H9 (cell line): ENCODE results near the gene SCN2B. TPM values are rescaled to one million over a fixed set of nuclear protein-coding genes. Genes with fewer than 3 reads are reported as not detected.

Experiments
- DNase-seq: peaks from one replicate; pipeline ENCODE4 v3.0.0-alpha.2; 2017
- H2AFZ ChIP-seq: one replicate; pipeline ENCODE4 v1.6.1; 2013; ENCODE audit warnings: mild to moderate bottlenecking, low read length, control low read depth, moderate library complexity
- H2AK5ac ChIP-seq: 2 replicates; pipeline ENCODE4 v1.6.1; 2013; ENCODE audit warnings: low read length, control low read depth, mixed read lengths; ENCODE audit not compliant: insufficient read length
- H2BK120ac ChIP-seq: one replicate; pipeline ENCODE4 v1.6.1; 2013; ENCODE audit warnings: low read depth, mild to moderate bottlenecking, low read length, control low read depth, inconsistent platforms; ENCODE audit not compliant: poor library complexity, severe bottlenecking
- H2BK12ac ChIP-seq: 2 replicates; pipeline ENCODE4 v1.6.1; 2013; ENCODE audit warnings: low read length, control low read depth, mixed read lengths, low read depth; ENCODE audit not compliant: insufficient read length
- H2BK15ac ChIP-seq: 2 replicates; pipeline ENCODE4 v1.6.1; 2013; ENCODE audit warnings: low read depth, low read length, control low read depth
- H2BK20ac ChIP-seq: one replicate; pipeline ENCODE4 v1.6.1; 2013; ENCODE audit warnings: low read depth, mild to moderate bottlenecking, low read length, control low read depth, inconsistent platforms; ENCODE audit not compliant: poor library complexity, severe bottlenecking
- H2BK5ac ChIP-seq: 2 replicates; pipeline ENCODE4 v1.6.1; 2013; ENCODE audit warnings: low read length, control low read depth, mixed read lengths; ENCODE audit not compliant: insufficient read length
- H3K14ac ChIP-seq: 2 replicates; pipeline ENCODE4 v1.6.1; 2013; ENCODE audit warnings: low read length, control low read depth; ENCODE audit not compliant: insufficient read depth
- H3K18ac ChIP-seq: 2 replicates; pipeline ENCODE4 v1.6.1; 2013; ENCODE audit warnings: low read depth, mild to moderate bottlenecking, mixed read lengths, low read length, control low read depth; ENCODE audit not compliant: insufficient read length
- H3K23ac ChIP-seq: 2 replicates; pipeline ENCODE4 v1.6.1; 2013; ENCODE audit warnings: low read length, control low read depth, mixed read lengths, low read depth; ENCODE audit not compliant: insufficient read length
- H3K23me2 ChIP-seq: 2 replicates; pipeline ENCODE4 v1.6.1; 2013; ENCODE audit warnings: low read depth, mild to moderate bottlenecking, mixed read lengths, low read length, control low read depth; ENCODE audit not compliant: insufficient read length, poor library complexity, severe bottlenecking
- H3K27ac ChIP-seq: 2 replicates; pipeline ENCODE4 v1.5.1; 2013; ENCODE audit warnings: low read length, control low read depth, mixed read lengths, low read depth; ENCODE audit not compliant: insufficient read length
- H3K27me3 ChIP-seq: 2 replicates; pipeline ENCODE4 v1.6.1; 2013; ENCODE audit warnings: low read length, control low read depth, inconsistent platforms; ENCODE audit not compliant: insufficient read depth
- H3K4ac ChIP-seq: 2 replicates; pipeline ENCODE4 v1.6.1; 2013; ENCODE audit warnings: low read depth, mild to moderate bottlenecking, control low read depth, inconsistent platforms, low read length, moderate library complexity
- H3K4me1 ChIP-seq: 2 replicates; pipeline ENCODE4 v1.6.1; 2013; ENCODE audit warnings: low read length, control low read depth, inconsistent platforms; ENCODE audit not compliant: insufficient read depth
- H3K4me2 ChIP-seq: 2 replicates; pipeline ENCODE4 v1.6.1; 2013; ENCODE audit warnings: low read length, control low read depth, mixed read lengths; ENCODE audit not compliant: insufficient read length, insufficient read depth
- H3K56ac ChIP-seq: 2 replicates; pipeline ENCODE4 v1.6.1; 2013; ENCODE audit warnings: low read depth, mild to moderate bottlenecking, mixed read lengths, low read length, control low read depth; ENCODE audit not compliant: insufficient read length
- H3K79me1 ChIP-seq: 2 replicates; pipeline ENCODE4 v1.6.1; 2013; ENCODE audit warnings: low read depth, mild to moderate bottlenecking, moderate library complexity, low read length, control low read depth, inconsistent platforms; ENCODE audit not compliant: insufficient read depth, poor library complexity, severe bottlenecking
- H3K79me2 ChIP-seq: 2 replicates; pipeline ENCODE4 v1.6.1; 2013; ENCODE audit warnings: low read length, control low read depth, inconsistent platforms; ENCODE audit not compliant: insufficient read depth
- H3K9ac ChIP-seq: 2 replicates; pipeline ENCODE4 v1.6.1; 2013; ENCODE audit warnings: low read length, control low read depth, mixed read lengths; ENCODE audit not compliant: insufficient read length; ENCODE audit errors: extremely low read depth
- H3K9me3 ChIP-seq: one replicate; pipeline ENCODE4 v1.6.1; 2013; ENCODE audit warnings: low read depth, low read length, inconsistent platforms; ENCODE audit not compliant: control insufficient read depth
- H3T11ph ChIP-seq: one replicate; pipeline ENCODE4 v1.6.1; 2013; ENCODE audit warnings: mild to moderate bottlenecking, low read length, control low read depth, inconsistent platforms
- H4K20me1 ChIP-seq: one replicate; pipeline ENCODE4 v1.6.1; 2013; ENCODE audit not compliant: control insufficient read depth, insufficient read length, insufficient read depth
- H4K5ac ChIP-seq: 2 replicates; pipeline ENCODE4 v1.6.1; 2013; ENCODE audit warnings: low read depth, mild to moderate bottlenecking, mixed read lengths, low read length, control low read depth; ENCODE audit not compliant: insufficient read length
- H4K8ac ChIP-seq: replicated peaks from 2 replicates; pipeline ENCODE4 v1.6.1; 2013; ENCODE audit warnings: low read length, control low read depth, mixed read lengths, low read depth; ENCODE audit not compliant: insufficient read length
- H4K91ac ChIP-seq: 2 replicates; pipeline ENCODE4 v1.6.1; 2013; ENCODE audit warnings: low read depth, mild to moderate bottlenecking, moderate library complexity, mixed read lengths, low read length, control low read depth; ENCODE audit not compliant: insufficient read length
- H3K27ac Mint-ChIP-seq, 3 experiments: 2 replicates in 2 of 3; 3 replicates in 1 of 3; pipeline ENCODE4 v1.8.0; 2020 to 2021; ENCODE audit warnings: mixed read lengths in 3 of 3, mild to moderate bottlenecking in 1 of 3, moderate library complexity in 1 of 3
- H3K27me3 Mint-ChIP-seq: 2 replicates; pipeline ENCODE4 v1.8.0; 2021; ENCODE audit warnings: low read depth, mild to moderate bottlenecking, moderate library complexity, mixed read lengths
- H3K36me3 Mint-ChIP-seq, 3 experiments: 2 replicates in 2 of 3; 3 replicates in 1 of 3; pipeline ENCODE4 v1.8.0; 2020 to 2021; ENCODE audit warnings: low read depth in 3 of 3, mixed read lengths in 3 of 3; ENCODE audit not compliant: insufficient read depth in 1 of 3
- H3K4me1 Mint-ChIP-seq, 2 experiments: 2 replicates each; pipeline ENCODE4 v1.8.0; 2020; ENCODE audit warnings: mixed read lengths in 2 of 2
- H3K4me3 Mint-ChIP-seq, 2 experiments: 2 replicates in 1 of 2; 3 replicates in 1 of 2; pipeline ENCODE4 v1.8.0; 2020 to 2021; ENCODE audit warnings: mild to moderate bottlenecking in 2 of 2, mixed read lengths in 2 of 2, moderate library complexity in 1 of 2
- H3K9me3 Mint-ChIP-seq, 2 experiments: 2 replicates in 1 of 2; 3 replicates in 1 of 2; pipeline ENCODE4 v1.8.0; 2020; ENCODE audit warnings: mild to moderate bottlenecking in 2 of 2, mixed read lengths in 2 of 2, moderate library complexity in 1 of 2
- WGBS: extraction: QIAGEN DNeasy Blood & Tissue Kit; methylation state at CpG from one replicate; pipeline ENCODE4 v1.1.7; 2013; ENCODE audit warnings: missing lambda C conversion rate, low lambda C conversion rate, mixed read lengths; ENCODE audit not compliant: insufficient read length; ENCODE audit errors: extremely low coverage; 5-methylcytosine and 5-hydroxymethylcytosine counted together
- total RNA-seq: library from RNA; stranded (reverse); gene quantifications from 2 replicates; pipeline ENCODE4 v1.2.1, GENCODE V29; 2021
- TF ChIP-seq, protein P1 (sequence below): fragments of 200-600 bp; sonication (generic); conservative IDR thresholded peaks from 3 replicates; pipeline ENCODE4 v1.8.0; 2021; ENCODE audit warnings: antibody characterized with exemption, mild to moderate bottlenecking

Gene SCN2B
- total RNA-seq, 1 experiment from 2014 or later: not detected

DNA sequence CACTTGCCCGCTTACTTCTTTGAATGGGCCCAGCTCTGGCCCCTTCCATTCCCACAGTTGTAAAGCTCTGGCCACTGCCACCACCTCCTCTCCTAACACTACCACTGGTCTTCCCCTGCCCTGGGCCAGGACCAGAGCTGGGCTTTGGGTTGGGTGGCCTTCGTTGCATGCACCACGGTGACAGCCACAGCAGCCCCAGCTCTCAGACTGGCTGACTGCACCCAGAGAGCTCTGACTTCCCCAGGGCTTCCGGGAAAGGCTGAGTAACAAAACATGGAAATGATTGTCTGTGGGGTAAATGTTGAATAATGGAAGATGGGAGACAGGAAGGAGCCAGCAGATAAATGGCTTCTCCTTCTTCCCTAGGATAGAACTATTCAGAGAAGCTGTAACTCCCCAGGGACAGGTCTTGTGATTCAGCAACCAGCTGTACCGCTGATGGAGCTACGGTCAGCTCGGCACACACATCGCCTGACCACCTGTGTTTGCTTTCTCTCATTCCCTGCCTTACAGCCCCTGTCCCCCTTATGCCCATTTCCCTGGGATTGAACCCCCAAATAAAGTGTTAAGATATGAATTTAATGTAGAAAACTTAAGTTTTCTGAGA, 51.4 kb downstream of the SCN2B start:
- no peak overlapping the region for H2BK12ac ChIP-seq
- H3K56ac ChIP-seq: no peak overlapping the region
- Mint-ChIP-seq H3K9me3 (peaks cover 0 to 2% of the 10 kb centered on the region in 2 experiments; a peak in 2 of 5 replicates), H3K27me3 (peaks cover 8% of the 10 kb centered on the region), H3K4me1 (peaks cover 6 to 12% of the 10 kb centered on the region in 2 experiments), H3K36me3 (no peaks in the 10 kb centered on the region), H3K4me3 (no peak overlapping the region), H3K27ac (no peak overlapping the region)
- no peaks in the 10 kb centered on the region for H3K79me2 ChIP-seq
- no CpG with 5 or more reads among the region's 8 CpGs for WGBS
- no peaks in the 10 kb centered on the region for H3K4me1 ChIP-seq
- no peak overlapping the region for H3K27ac ChIP-seq
- no peak overlapping the region for H3K14ac ChIP-seq
- TF ChIP-seq, protein P1, sequence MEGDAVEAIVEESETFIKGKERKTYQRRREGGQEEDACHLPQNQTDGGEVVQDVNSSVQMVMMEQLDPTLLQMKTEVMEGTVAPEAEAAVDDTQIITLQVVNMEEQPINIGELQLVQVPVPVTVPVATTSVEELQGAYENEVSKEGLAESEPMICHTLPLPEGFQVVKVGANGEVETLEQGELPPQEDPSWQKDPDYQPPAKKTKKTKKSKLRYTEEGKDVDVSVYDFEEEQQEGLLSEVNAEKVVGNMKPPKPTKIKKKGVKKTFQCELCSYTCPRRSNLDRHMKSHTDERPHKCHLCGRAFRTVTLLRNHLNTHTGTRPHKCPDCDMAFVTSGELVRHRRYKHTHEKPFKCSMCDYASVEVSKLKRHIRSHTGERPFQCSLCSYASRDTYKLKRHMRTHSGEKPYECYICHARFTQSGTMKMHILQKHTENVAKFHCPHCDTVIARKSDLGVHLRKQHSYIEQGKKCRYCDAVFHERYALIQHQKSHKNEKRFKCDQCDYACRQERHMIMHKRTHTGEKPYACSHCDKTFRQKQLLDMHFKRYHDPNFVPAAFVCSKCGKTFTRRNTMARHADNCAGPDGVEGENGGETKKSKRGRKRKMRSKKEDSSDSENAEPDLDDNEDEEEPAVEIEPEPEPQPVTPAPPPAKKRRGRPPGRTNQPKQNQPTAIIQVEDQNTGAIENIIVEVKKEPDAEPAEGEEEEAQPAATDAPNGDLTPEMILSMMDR: no peak
- H4K5ac ChIP-seq: no peak overlapping the region
- H4K8ac ChIP-seq: no peak overlapping the region
- H3K4me2 ChIP-seq: no peak overlapping the region
- no peak overlapping the region for H2BK15ac ChIP-seq
- H2BK120ac ChIP-seq: no peak overlapping the region
- no peak overlapping the region for H2AK5ac ChIP-seq
- H3T11ph ChIP-seq: no peak overlapping the region
- no peaks in the 10 kb centered on the region for H4K20me1 ChIP-seq
- no peak overlapping the region for H4K91ac ChIP-seq
- H3K23me2 ChIP-seq: no peaks in the 10 kb centered on the region
- H2AFZ ChIP-seq: no peak overlapping the region
- no peaks in the 10 kb centered on the region for H3K27me3 ChIP-seq
- H2BK5ac ChIP-seq: no peak overlapping the region
- no peaks in the 10 kb centered on the region for H3K9me3 ChIP-seq
- DNase-seq: no peak
- H3K23ac ChIP-seq: no peak overlapping the region
- H3K4ac ChIP-seq: no peak overlapping the region
- H3K18ac ChIP-seq: no peak overlapping the region
- H3K9ac ChIP-seq: no peak overlapping the region
- H2BK20ac ChIP-seq: no peak overlapping the region
- H3K79me1 ChIP-seq: no peaks in the 10 kb centered on the region
